NT2/D1 (cell line): Measurements from ENCODE around the gene PEX10.

ENCODE experiments used
- SUZ12 ChIP-seq: IDR thresholded peaks from 2 replicates; pipeline ENCODE4 v1.6.1; 2011; ENCODE audit not compliant: insufficient read length, insufficient read depth; ENCODE audit errors: extremely low read depth
- ZNF274 ChIP-seq: IDR thresholded peaks from 2 replicates; pipeline ENCODE4 v1.6.1; 2011; ENCODE audit warnings: mild to moderate bottlenecking, low read depth, low read length

DNA sequence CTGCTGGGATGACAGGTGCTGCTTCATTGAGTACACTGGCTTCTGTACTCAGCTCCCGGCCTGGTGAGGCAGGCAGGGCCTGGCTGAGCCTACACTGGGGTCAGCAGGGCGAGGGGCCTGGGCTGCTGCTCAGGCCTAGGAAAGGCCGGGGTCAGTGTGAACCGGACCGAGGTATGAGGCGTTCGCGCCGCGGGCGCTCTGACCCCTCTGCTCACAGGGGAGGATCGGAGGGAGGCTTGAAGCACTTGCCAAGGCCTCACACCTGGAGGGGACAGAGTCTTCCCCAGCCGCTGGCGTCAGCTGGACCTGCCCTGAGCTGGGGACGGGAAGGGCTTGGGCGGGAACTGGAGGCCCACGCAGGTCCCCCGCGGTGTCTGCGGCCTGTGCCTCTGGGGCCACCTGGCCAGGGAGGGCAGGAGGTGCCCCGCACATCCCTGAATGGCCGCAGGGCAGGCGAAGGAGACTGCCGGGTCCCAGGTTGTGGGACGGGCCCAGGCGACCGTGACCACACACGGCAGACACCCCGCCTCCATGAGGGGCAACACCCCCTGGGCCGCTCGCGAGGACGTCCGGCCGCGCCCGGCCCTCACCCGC lies 466 bp downstream of the PEX10 start:
- TF ChIP-seq SUZ12 (no peak), ZNF274 (no peak)
